ENCODE results near the gene PGR. TPM values are rescaled to one million over a fixed set of nuclear protein-coding genes. Genes with fewer than 3 reads are reported as not detected.
A peak's percentile ranks its signal among the peaks of the same experiment; 100 is the strongest.

PGR gene
- total RNA-seq (2014; rRNA removed; shearing (Covaris generic); ENCODE audit: low replicate concordance), result not detected in 2 replicates

DNA sequence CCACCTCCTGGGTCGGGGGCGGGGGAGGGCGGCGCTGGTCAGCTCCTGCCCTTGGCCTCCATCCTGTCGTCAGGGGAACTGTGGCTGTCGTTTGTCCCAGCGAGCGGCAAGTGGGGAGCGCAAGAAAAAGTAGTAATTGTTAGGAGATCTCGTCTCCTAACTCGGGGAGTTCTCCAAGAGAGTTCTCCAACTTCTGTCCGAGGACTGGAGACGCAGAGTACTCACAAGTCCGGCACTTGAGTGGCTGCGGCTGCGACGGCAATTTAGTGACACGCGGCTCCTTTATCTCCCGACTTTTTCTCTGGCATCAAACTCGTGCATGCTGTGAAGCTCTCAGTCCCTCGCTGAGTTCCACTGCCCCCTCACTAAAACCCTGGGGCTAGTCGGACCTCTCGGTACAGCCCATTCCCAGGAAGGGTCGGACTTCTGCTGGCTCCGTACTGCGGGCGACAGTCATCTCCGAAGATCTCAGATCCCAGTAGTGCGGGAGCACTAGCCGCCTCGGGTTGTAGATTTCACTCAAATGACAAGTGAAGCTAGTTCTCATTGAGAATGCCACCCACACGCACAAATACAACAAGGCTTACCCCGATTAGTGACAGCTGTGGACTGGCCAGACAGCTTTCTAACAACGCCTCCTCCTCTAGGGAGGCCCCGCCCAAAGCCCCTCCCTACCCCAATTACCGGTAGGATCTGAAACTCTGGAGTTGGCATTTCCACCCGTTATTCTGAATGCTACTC is at the start of gene PGR:
TSS of gene PGR (minus strand) at position 611 of the 741 bp plus-strand sequence. CDS start 743 bp downstream, outside the sequence.
- peak; percentile 20 for DNase-seq
- Histone ChIP-seq H3K27me3 (peaks cover 61% of the 10 kb centered on the region), H3K9me3 (no peaks in the 10 kb centered on the region), H3K36me3 (no peaks in the 10 kb centered on the region), H3K4me3 (no peak within 1 kb of the TSS)

DNA sequence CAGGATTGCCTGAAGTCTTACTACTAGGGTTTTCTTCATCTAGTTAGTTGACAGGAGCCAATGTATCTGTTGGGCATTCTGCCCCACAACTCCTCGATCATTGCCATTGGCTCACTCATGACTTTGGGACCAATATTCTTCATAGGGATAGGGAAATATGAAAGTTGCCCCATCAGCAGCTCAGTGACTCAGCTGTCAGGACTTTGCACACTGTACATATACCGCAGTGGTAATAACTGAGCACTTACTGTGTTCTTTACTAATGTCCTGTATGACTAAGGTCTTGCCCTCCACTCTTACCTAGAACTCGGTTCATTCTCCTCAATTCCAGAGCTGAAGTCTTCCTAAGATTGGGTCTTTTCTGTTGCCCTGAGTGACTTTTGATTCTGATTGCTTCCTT is 46.8 kb upstream of the PGR start:
- Histone ChIP-seq H3K4me3 (no peak overlapping the region), H3K27me3 (no peaks in the 10 kb centered on the region), H3K36me3 (no peaks in the 10 kb centered on the region), H3K9me3 (no peaks in the 10 kb centered on the region)
- no peak for DNase-seq

DNA sequence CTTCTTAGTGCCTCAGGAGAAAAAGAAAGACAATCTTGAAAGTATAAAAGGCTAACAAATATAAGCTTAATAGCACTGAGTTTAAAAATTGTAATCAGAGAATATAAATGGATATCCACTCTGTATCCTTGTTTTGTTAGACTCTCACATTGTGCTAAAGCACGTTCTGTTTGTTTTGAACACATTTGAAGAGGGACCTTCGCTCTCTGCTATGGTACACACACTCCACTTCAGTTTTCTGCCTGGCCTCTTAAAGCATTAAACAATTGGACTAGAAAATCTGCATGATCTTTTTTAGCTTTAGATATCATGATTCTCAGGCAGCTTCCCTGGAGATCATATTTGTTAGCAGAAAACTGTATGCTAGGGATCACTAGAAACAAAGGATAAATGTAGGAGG is 40.3 kb upstream of the PGR start:
- no peaks in the 10 kb centered on the region for H3K36me3 ChIP-seq
- no peaks in the 10 kb centered on the region for H3K27me3 ChIP-seq
- no peak for DNase-seq
- H3K9me3 ChIP-seq, result no peaks in the 10 kb centered on the region
- no peak overlapping the region for H3K4me3 ChIP-seq

DNA sequence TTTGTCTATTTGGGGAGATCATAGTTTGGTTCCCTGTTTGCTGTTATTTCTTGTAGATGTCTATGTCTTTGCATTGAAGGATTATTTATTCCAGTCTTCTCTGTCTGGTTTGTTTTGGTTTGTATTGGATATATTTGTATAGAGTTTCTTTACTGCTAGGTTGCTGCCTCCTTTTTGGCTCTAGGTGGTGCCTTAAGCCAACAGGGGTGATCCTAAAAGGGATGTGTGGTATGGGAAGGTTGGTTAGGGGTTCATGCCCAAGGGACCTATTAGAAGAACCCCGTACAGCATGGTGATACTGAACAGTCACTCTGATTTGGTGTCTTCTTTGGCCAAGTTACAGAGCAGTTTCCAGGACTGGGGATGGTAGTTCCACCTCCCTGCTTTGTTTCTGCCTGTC is 36.4 kb upstream of the PGR start:
- no peaks in the 10 kb centered on the region for H3K9me3 ChIP-seq
- no peak for DNase-seq
- no peaks in the 10 kb centered on the region for H3K27me3 ChIP-seq
- no peaks in the 10 kb centered on the region for H3K36me3 ChIP-seq
- no peak overlapping the region for H3K4me3 ChIP-seq

DNA sequence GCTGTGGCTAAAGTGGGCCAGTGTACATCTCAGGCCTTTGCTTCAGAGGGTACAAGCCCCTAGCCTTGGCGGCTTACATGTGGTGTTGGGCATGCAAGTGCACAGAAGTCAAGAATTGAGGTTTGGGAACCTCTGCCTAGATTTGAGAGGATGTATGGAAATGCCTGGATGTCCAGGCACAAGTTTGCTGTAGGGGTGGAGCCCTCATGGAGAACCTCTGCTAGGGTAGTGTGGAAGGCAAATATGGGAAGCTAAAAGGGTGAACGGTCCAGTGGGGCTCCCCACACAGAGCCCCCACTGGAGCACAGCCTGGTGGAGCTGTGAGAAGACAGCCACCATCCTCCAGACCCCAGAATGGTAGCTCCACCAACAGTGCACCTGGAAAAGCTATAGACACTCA is 28.5 kb upstream of the PGR start:
- H3K9me3 ChIP-seq, result no peaks in the 10 kb centered on the region
- no peak overlapping the region for H3K4me3 ChIP-seq
- no peaks in the 10 kb centered on the region for H3K36me3 ChIP-seq
- no peaks in the 10 kb centered on the region for H3K27me3 ChIP-seq
- no peak for DNase-seq

DNA sequence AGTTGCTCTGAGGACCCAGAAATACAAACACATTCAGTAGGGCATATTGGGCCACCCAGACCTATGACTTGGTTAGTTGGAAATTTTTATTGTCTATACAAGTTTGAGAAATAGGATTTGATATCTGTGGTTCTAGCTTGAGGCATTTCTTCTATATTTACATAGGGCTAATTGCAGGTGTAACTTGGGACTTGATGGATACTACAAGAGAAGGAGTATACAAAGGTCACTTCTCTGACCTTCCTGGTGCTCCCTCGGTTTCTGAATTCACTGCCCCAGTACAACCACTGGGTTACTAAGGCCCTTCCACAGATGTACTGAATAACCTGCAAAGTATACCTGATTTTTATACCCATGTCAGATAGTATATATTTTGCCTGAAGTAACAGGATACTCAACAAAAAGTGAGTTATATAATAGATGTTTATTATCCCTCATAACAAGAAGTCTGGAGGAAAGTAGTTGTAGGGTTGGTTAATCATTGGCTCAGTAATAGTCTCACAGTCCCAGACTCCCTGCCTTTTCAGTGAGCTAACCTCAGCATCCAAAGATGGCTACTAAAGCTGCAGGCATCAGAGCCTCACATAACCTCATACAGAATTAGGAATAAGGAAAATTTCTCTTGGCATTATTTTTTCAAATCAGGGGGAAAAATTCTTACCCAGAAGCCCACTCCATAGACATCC is 8.8 kb upstream of the PGR start:
- Histone ChIP-seq H3K27me3 (no peaks in the 10 kb centered on the region), H3K4me3 (no peak overlapping the region), H3K36me3 (no peaks in the 10 kb centered on the region), H3K9me3 (no peaks in the 10 kb centered on the region)
- no peak for DNase-seq

DNA sequence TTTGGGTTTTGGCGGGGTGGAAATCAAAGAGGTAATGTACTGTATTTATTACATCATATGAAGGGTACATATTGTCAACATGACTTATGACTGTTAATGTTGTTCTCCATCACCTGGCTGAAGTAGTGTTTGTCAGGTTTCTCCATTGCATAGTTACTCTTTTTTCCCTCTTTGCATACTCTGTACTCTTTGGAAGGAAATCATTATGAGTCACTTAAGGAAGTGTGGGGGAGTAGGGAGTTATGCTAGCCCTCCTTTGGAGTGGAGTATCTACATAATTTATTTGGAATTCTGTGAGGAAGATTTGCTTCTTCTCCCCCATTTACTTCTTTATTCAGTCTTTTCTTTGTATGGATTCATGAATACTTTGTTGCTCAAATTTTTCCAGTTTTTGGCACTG is 3.6 kb upstream of the PGR start:
- H3K36me3 ChIP-seq, result no peaks in the 10 kb centered on the region
- peaks cover 33% of the 10 kb centered on the region for H3K27me3 ChIP-seq
- DNase-seq, result no peak
- no peak overlapping the region for H3K4me3 ChIP-seq
- H3K9me3 ChIP-seq, result no peaks in the 10 kb centered on the region

DNA sequence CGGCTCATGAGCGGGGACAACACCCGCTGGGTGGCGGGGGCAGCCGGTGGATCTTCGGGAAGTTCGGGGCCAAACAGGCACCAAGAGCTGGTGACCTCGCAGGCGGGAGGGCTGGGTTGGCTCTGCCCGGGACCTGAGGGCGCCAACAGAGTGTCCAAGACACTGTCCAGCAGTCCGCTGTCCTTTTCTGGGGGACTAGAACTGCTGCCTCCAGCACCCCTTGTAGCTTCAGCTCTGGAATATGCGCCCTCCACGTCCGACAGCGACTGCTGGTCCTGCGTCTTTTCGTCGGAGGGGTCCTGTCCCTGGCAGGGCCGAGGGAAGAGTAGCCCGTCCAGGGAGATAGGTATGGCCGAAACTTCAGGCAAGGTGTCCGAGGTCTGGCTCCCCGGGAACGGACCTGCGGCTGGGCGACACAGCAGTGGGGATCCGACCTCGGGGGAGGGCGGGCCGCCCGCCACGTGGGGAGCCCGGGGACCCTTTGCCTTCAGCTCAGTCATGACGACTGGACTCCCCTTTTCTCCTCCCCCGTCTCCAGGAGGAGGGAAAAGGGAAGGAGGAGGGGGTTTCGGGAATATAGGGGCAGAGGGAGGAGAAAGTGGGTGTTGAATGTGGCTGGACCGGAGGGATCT is 926 bp downstream of the PGR start:
- peaks cover 61% of the 10 kb centered on the region for H3K27me3 ChIP-seq
- no peak overlapping the region; the same call in 1 of the 2 replicates for H3K4me3 ChIP-seq
- DNase-seq, result no peak
- H3K36me3 ChIP-seq, result no peaks in the 10 kb centered on the region
- no peaks in the 10 kb centered on the region for H3K9me3 ChIP-seq

DNA sequence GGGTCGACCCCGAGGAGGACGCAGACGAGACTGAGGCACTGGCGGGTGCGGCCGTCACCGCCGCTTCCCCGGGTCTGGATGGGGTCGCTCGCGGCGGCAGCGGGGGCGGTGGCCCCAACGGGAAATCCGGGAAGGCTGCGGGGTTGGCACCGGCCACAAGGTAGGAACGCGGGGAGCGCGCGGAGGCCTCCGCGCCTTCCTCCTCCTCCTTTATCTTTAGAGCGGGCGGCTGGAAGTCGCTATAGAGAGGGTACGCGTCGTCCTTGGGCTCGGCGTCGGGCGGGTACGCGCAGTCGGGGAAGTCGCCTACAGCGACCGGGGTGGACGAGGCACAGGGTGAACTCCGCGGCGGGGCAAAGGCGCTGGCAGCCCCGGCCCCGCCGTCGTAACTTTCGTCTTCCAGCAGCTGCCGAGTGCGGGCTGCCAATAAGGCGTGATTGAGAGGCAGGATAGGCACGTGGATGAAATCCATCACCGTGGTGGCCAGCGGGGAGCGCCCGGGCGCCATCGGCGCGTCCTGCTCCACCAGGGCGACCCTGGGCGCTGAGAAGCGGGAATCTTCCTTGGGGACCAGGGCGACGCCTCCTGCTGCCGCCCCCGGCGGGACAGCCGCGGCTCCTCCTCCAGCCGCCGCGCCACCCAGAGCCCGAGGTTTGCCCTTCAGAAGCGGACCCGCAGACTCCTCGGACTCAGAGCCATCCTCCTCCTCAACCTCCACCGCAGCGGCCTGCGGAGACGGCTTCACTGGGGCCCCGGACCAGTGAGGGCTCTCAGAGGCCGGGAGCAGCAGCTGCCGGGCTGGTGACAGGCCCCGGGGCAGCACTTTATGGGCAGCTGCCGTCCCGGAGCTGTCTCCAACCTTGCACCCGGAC is 1.7 kb downstream of the PGR start:
- no peaks in the 10 kb centered on the region for H3K36me3 ChIP-seq
- H3K27me3 ChIP-seq, result peaks cover 61% of the 10 kb centered on the region
- no peaks in the 10 kb centered on the region for H3K9me3 ChIP-seq
- peak overlapping the region; percentile 40 for H3K4me3 ChIP-seq
- DNase-seq, result peak; percentile 13

DNA sequence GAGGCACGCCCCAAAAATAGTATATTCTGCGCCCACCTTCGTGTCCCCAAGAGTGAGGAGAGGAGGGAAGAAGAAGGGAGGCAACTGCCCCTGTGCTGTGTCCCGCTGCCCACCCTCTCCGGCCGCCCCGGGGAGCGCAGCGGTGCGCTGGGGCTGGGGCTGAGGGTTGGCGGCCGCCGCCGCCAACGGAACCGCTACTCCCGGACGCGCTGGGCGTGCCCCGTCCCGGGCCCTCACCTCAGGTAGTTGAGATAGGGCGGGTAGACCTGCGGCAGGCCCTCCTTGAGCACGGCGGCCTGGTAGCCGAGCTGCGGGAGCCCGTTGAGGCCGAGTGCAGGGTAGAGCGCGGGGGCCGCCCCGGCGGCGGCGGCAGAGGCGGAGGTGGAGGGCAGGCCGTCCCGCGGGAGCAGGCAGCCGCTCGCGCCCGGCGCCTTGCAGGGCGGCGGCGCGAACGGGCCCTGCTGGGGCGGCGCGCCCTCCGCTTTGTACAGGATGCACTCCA is 2.4 kb downstream of the PGR start:
- peak; percentile 21 for DNase-seq
- peaks cover 58% of the 10 kb centered on the region for H3K27me3 ChIP-seq
- no peaks in the 10 kb centered on the region for H3K36me3 ChIP-seq
- peak overlapping the region; percentile 40 for H3K4me3 ChIP-seq
- no peaks in the 10 kb centered on the region for H3K9me3 ChIP-seq

DNA sequence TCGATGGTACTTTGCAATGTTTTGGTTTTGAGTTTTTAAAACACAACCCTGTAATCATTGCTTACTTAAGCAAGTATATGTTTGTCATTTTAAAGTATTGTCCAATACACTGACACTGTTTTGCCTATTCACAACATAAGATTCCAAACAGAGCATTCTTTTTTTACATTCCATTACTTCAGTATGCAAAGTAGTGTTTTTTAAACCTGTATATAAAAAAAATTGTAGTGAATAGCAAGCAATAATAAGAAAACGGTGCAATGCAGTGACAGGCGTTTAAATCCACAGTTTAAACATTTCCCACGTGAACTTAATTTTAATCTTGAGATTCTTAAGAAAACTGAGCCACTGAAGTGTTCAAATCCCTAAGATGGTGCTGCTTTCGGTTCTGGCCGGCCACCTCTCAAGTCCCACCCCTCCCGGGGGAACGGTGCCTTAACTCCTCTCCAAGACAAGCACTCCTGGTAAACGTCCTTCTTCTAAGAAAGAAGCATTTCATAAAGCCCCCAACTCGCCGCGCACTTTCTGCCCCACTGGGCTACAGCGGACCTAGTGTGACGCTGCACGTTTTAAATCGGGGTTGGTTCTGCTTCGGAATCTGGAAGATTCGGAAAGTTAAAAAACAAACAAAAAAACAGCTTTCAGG is 2.9 kb downstream of the PGR start:
- DNase-seq, result peak; percentile 8
- Histone ChIP-seq H3K36me3 (no peaks in the 10 kb centered on the region), H3K27me3 (peaks cover 58% of the 10 kb centered on the region), H3K4me3 (peak overlapping the region; percentile 40), H3K9me3 (no peaks in the 10 kb centered on the region)

DNA sequence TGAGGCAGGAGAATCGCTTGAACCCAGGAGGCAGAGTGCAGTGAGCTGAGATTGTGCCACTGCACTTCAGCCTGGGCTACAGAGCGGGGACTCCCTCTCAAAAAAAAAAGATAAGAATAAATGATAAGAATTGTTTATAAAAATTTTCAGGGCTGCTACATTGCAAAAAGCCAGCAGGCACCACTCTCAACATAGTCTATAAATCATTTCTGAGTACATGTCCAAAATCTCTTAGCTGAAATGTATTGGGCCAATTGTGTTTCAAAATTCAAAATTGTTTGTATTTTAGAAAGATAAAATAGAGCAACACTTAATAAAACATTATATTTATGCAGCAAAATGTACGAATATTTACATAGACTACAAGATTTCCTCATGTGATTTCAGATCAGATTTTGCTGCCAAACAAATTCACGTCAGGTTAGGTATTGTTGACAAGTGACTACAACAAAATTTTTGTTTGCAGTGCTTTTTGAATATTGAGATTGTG is 13.9 kb downstream of the PGR start:
- DNase-seq, result no peak
- Histone ChIP-seq H3K4me3 (no peak overlapping the region), H3K9me3 (no peaks in the 10 kb centered on the region), H3K36me3 (no peaks in the 10 kb centered on the region), H3K27me3 (no peaks in the 10 kb centered on the region; the same call in 1 of the 2 replicates)

DNA sequence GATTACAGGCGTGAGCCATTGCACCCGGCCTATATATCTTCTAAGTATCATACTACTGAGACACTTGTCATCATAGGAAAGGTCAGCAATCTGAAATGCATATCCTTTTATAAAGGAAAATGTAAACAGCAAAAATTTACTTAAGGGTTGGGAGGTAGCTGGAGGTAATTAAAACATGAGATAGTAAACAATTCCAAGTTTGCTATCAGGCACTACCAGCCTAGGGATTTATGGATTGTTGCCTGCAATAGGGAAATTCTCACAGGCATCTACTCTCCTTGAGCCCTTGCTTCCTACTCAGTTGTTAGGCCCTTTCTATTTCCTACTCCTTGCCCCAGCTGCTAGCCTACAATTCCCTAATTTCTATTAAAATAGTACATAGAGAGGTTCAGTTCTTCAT is 16.1 kb downstream of the PGR start:
- Histone ChIP-seq H3K9me3 (no peaks in the 10 kb centered on the region), H3K36me3 (no peaks in the 10 kb centered on the region), H3K4me3 (no peak overlapping the region), H3K27me3 (no peaks in the 10 kb centered on the region)
- DNase-seq, result no peak

DNA sequence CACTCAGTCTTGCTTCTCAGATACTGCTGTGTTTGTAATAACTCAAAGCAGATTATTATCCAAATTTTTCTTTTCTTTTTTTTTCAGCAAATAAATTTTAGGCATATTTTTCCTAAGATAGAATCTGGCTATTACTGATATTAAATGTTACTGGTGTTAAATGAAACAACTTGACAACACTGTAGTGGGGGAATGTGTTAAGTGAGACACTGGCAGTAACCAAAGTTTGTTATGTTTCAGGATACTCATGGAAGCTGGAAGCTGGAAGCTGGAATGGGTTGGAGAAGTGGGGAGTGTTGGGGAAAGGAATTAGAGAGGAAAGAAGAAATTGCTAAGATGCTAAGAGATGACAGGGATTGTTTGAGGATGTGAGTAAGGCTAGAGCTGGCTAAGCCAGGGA is 24.9 kb downstream of the PGR start:
- H3K4me3 ChIP-seq, result no peak overlapping the region
- H3K27me3 ChIP-seq, result no peaks in the 10 kb centered on the region
- H3K36me3 ChIP-seq, result no peaks in the 10 kb centered on the region
- DNase-seq, result no peak
- H3K9me3 ChIP-seq, result no peaks in the 10 kb centered on the region

DNA sequence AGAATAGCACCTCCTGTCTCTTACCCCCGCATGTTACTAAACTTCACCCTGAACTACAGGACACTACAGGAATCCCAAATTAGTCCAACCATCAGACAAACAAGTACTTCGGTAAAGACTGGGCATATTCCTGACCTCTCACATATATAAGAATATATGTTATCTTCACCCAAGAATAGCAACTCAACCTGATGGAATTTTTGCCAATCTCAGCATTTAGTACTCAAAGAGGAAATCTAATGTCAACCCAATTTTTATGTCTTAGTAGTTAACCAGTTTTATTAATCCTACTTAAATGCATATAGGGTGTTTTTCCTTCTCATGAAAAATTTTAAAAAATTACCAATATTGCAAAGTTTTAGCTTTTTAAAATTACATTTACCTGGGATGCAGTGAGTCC is 26.2 kb downstream of the PGR start:
- Histone ChIP-seq H3K27me3 (no peaks in the 10 kb centered on the region), H3K9me3 (no peaks in the 10 kb centered on the region), H3K4me3 (no peak overlapping the region), H3K36me3 (no peaks in the 10 kb centered on the region)
- DNase-seq, result no peak

DNA sequence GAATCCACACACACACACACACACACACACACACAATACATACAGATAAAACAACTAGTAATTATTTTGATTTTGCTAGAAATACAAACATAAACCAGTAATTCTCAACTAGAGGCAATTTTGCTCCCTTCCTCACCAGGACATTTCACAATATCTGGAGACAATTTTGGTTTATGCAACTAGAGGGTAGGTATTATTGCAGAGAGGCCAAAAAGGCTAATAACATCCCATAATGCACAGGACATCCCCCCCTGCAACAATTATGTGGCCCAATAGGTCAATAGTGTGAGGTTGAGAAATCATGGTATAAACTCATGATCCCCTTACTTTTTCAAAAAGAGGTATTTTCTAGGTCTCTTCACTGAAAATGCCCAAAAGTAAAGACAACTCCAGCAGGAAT is 29.0 kb downstream of the PGR start:
- Histone ChIP-seq H3K4me3 (no peak overlapping the region), H3K27me3 (no peaks in the 10 kb centered on the region)
- no peak for DNase-seq

More for the DNA sequence above, 29.0 kb downstream of the PGR start:
- Histone ChIP-seq H3K9me3 (no peaks in the 10 kb centered on the region), H3K36me3 (no peaks in the 10 kb centered on the region)

Measured in MG63 (cell line).